Stimulated activated CD8-positive, alpha-beta memory T cell treated with anti-CD3 and anti-CD28 coated beads, Interleukin-12 subunit alpha, Interleukin-12 subunit beta, amount 100 ng/mL, for 24 hours (primary cell): Measurements from ENCODE around the gene SDHAF2.
"Not testable (repeated sequence)": the region's sequence is repeated elsewhere in the genome, so short reads cannot be mapped to it uniquely, and the experiment has no call there.

Source experiments
- DNase-seq: peaks from one replicate; pipeline ENCODE4 v3.0.0-alpha.2; 2020; ENCODE audit errors: extremely low read depth

The SDHAF2 gene

DNA sequence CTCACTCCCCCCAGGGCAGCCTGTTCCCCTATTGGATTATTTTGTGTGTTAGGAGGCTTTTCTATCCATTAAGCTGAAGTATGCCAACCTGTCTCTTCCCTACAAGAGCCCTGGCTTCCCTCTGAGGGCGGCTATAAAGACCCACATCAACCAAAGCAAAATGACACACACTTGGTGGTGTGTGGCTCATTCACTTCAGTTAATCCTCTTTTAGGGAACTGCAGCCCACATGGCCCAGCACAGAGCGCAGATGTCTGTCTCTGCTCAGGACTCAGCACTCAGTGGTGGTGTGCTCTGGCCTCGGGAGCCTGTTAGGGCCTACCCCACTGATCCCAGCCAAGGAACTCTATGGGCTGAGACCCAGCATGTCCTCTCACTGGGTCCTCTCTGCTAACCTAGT, 46.4 kb downstream of the SDHAF2 start:
- no peak for DNase-seq

DNA sequence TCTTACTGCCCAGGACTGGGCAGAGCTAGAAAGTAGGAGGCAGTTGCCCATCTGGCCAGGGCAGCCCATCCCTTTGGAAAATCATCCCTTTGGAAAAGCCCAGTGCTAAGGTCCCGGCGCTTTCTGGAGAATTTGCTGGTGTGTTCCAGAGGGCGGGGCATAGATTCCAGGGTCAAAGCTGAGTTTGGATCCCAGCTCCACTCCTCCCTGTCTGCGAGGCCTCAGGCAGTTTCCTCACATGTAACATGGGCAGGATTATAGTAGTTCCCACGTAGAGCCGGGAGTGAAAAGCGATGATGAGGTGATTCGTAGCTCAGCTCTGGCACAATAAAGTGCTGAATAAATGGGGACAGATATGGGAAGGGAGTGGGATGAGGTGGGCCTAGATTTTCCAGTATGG, 47.2 kb downstream of the SDHAF2 start:
- DNase-seq = no peak

DNA sequence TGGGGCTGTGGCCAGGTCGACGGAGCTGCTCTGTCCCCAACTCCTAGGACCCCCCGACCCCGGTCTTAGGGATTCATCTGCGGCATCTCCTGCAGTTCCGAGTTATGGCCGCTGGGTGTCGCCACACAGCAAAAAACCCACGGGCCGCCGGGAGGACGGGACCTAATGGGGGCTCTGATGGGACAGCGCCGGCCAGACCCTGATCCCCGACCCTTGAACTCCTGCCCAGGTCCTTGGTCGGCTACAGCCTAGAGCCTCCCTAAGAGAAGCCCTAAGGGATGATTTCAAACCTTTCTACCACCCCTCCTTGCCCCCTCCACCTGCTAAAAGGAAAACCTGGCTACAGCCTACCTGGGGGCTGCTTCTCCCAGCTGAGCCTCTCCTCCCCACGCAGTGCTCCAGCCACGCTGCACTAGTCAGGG, 47.8 kb downstream of the SDHAF2 start:
- no peak for DNase-seq

DNA sequence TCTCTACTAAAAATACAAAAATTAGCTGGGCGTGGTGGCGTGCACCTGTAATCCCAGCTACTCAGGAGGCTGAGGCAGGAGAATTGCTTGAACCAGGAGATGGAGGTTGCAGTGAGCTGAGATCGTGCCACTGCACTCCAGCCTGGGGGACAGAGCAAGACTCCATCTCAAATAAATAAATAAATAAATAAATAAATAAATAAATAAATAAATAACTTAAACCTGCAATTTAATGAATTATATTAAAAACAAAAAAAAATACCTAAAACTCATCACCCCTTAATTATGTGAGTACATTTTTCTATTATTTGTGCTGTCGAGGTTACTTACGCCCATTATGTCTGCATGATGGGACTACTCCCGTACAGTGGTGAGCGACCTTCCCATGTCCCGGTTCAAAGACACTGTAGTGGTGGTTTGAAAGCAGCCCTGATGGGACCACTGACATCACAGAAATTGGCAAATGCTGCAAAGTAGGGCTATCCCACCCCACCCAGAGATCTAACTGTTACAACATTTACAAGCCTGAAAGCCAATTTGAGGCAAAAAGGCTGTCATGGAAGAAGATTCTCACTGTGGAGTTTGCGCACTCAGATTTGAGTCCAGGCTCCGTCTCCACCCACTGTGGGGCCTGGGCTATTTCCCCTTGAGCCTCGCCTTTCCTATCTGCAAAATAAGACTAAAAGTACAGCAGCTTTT, 49.6 kb downstream of the SDHAF2 start:
- DNase-seq = not testable (repeated sequence)

DNA sequence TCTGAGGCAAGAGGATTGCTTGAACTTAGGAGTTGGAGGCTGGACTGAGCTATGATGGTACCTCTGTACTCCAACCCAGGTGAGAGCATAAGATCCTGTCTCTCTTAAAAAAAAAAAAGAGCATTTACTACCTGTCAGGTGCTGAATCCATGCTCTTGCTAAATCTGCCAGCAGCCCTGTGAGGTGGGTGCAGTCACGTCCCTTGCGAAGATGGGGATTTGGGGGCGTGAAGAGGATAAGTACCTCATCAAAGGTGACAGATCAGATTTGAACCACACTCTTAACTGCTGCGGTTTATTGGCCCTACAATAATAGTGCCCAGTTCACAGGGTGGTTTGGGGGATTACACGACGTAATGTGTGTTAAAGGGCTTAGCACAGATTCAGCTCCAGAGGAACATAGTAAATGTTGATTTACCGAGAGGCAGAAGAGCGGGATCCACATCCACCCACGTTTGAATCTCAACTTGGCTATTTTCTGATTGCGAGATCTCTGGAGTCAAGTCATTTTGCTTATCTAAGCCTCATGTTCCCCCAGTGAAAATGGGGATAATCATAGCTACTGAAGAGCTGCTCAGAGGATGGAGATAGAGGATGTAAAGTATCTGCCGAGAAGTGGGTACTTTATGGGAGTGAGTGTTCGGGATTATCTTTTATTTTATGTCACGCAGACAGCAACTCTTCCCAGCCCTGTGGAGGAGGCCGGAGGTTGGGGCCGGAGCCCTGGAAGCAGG, 50.5 kb downstream of the SDHAF2 start:
- no peak for DNase-seq

DNA sequence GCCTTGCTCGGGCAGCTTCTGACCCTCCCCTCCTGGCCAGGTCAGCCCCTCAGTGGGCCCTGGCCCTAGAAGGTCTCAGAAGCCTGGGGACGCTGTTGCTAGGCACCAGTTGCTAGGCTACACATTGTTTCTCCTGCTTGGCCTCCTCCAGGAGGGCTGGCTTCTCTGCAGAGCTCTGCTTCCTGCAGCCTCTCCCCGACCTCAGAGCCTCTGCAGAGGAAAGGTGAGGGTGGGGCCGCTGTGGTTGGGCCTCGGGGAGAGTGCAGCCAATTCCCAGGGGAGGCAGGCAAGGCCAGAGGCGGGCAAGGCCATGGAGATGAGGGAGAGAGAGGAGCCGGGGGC, 51.0 kb downstream of the SDHAF2 start:
- no peak for DNase-seq

DNA sequence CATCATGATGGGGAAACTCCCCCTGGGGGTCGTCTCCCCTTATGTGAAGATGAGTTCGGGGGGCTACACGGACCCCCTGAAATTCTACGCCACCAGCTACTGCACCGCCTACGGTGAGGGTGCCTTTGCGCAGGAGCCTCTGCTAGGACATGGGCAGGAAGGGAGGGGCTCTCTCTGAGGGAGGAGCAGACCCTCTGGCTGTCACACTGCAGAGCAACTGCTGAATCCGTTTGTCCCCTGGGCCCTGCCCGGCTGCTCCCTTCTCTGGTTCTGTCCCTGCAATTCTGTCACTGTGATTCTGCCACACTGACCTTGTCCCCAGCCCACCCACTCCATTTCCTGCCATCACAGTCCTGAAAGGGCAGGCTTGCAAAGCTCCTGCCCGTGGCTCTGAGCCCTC, 51.9 kb downstream of the SDHAF2 start:
- DNase-seq = no peak

DNA sequence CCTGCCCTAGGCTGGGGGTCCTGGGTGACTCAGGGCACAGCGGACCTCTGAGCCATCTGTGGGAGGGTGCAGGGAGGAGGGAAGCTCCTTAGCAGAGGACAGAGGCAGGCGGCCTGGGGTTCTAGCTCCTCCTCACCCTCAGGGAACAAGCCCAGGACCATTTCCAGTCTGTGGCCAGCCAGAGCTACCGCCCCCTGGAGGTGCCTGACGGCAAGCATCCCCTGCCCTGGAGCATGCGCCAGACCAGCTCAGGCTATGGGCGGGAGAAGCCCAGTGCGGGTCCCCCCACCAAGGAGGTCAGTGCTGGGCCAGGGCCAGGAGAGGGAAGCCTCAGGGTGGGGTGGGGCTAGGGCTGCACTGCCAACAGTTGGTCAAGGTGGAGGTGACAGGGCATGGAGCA, 52.6 kb downstream of the SDHAF2 start:
- DNase-seq = no peak

DNA sequence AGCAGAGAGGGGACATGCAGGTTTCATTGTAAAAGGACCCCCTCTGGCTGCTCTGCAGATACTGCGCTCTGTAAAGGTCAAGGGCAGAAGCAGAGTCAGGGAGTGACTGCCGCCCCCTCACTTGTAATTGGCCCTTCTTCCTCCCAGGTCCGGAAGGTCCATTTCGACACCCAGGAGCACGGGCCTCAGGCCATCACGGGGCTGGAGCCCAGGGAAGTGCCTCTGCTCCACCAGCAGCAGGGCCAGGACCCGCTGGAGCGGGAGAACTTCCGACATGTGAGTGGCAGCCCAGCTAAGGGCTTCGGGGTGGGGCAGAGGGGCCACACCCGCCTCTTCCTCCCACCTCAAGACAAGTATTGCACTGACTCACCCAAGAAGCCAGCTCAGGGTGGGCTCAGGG, 54.6 kb downstream of the SDHAF2 start:
- DNase-seq = no peak

DNA sequence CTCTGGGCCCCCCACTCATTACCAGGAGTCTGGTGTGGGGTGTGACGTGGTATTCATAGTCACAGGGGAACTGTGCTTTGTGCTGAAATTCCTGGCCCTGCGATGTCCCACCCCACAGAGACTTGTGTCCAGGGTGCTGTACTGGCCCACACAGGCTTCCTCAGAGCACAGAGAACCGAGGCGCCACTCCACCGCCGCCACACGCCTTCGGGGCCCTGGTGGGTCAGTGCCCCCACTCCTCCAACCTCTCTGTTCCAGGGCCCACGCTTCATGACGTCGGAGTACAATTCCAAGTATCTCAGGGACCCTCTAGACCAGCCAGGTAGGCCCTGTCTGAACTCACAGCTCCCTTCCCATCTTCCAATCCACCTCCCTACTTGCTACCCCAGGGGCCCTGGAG, 55.2 kb downstream of the SDHAF2 start:
- DNase-seq = no peak

DNA sequence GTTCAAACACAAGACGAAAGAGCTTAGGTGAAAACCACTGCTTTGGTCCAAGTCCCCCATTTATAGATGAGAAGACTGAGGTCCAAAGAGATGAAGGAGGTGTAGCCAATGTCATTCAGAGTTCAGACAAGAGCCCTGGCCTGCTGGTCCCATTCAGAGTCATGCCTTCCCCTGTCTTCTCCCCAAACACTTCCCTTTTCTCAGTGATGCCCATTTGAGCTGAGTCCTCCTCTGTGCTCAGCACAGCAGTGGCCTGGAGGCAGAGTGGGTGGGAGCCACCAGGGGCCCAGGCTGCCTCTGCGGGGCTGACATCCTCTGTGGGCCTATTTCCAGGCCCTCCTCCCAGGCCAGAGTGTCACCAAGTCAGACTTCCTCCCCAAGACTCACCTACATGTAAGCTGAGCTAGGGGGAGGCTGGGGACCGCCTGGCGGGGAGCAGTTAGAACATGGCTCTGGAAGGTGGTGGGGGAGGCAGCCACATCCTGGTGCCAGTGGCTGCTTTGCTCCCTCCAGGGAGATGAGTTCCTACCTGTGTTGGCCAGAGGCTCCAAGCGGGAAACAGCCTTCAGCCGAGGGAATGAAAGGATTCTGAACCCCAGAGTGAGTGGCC, 56.2 kb downstream of the SDHAF2 start:
- no peak for DNase-seq

DNA sequence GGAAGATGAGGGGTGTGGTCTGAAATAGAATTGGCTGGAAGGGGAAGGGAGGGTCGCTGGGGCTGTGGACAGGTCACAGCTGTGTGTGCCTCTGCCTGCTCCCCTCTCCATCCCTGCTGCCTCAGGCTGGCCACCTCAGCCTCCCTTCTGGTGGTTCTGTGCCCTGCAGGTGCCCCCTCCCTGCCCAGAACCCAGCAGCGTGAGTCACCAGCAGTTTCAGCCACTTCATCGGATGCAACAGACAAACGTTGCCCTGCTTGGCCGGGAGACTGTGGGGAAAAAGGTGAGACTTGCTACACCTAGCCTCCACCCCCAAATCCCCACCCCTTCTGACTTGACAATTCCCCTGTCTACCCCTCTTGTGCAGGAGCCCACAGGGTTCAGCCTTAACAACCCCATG, 56.9 kb downstream of the SDHAF2 start:
- no peak for DNase-seq

DNA sequence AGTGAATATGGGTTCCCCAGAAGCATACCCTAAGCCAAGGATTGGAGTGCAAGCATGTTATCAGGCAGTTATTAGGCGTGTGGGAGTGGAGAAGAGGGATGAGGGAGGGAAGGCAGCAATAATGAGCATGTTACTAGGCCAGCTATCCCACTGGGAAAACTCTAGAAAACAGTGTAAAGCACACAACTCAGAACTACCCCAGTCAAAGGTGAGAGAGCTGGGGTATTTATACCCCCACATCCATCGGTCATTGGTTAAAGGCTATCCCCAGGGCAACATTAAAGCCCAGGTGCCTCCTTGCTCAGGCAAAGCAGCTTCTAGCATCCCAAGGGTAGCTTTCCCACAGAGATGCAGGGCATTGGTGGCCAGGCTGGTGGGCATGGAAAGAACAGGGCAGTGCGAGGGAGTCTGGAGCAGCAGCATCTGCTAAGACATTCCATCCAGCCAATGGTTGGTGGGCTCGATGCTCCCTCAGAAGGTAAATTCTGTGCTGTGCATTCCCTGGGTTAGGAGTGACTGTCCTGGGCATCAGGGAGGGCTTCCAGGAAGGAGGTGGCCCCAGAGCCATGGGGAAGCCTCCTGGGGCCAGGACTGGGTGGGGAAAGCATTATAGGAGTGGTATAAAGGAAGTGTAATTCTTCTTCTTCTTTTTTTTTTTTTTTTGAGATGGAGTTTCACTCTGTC, 57.6 kb downstream of the SDHAF2 start:
- no peak for DNase-seq

DNA sequence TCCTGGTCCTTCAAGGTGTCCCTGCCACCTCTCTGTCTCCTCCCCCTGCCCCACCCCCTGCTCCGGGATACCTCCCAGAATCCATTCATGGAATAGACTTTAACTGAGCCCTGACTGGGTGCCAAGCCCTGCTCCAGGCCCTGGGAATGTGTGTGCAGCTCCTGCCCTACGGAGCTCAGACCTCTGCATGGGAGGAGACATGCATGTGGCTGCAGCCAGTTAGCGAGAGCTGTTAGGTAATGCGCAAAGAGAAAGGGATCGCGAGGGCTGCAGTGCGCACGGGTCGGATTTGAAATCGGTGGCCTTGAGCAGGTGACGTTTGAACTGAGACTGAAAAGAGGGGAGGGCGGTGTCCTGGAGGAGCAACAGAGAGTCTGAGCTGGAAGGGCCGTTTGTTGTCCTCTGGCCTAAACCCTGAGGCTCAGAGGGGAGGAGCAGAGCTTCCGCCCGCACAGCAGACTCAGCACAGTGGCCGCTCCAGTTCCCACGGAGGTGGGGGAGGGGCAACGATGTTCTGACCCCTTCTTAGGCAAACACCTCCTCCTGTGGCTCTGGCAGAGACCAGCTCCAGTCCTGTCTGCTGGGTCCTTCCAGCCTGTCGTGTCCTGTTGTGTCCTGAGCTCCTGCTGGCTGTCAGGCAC, 58.8 kb downstream of the SDHAF2 start:
- DNase-seq = no peak

DNA sequence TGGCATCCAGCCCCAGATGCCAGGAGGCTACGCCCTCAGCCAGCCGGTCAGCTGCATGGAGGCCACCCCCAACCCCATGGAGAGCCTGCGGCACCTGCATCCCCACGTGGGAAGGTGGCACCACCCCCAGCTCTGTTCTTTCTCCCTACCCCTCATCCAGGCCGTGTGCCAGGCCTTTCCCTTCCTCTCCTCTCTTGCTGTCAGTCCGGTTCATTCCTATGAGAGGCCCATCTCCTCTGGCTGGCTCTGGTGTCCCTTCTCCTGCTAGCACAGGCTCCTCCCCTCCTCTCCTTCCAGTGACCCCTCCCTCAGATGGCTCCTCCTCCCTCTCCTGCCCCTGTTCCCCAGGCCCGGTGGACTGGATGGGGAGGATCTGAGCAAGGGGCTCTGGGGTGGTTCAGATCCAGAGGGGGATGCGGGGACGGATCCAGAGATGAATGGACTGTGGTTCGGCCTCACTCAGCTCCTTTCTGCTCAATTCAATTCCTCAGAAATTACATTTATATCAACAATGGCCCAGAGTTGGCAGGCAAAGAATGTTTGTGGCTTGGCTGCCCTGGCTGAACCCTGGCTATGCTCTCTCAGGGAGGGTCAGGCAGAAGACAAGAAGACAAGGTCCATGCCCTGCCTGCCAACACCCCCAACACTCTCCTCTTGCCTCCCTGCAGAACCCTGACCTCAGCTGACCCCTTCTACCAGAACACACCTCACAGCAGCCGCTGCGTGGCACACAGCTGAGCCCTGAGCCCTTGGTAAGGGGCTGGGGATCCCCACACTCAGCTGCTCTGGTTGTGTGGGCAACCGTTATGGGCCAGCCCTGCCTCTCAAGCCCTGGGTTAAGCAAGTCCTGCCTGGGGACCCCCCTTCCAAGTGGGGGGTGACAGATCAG, 60.2 kb downstream of the SDHAF2 start:
- DNase-seq = no peak

DNA sequence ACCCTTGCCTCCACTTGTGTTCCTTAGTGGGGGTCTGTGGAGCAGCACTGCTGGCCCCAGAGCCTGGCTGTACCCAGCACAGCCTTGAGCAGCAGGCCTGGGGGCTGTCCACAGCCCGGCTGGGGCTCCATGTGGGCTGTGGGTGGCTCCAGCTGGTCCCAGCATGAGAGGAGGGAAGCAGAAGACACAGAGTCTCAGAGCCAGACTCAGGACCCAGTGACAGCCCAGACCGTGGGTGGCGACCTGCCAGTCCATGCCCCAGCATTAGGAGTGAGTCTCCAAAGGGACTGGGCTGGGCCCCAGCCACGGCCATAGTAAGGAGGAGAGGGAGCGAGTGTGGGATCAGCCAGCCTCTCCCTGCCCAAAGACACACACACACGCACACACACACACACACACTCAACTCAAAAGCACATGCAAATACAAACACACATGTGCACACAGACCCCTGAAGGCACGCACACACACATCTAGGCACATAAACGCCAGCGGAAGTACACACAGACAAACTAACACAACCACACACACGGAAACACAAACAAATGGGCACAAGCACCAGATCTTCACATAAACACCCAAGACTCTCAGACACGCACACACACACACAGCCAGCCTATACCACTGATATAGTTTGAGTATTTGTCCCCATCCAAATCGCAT, 61.9 kb downstream of the SDHAF2 start:
- no peak for DNase-seq

DNA sequence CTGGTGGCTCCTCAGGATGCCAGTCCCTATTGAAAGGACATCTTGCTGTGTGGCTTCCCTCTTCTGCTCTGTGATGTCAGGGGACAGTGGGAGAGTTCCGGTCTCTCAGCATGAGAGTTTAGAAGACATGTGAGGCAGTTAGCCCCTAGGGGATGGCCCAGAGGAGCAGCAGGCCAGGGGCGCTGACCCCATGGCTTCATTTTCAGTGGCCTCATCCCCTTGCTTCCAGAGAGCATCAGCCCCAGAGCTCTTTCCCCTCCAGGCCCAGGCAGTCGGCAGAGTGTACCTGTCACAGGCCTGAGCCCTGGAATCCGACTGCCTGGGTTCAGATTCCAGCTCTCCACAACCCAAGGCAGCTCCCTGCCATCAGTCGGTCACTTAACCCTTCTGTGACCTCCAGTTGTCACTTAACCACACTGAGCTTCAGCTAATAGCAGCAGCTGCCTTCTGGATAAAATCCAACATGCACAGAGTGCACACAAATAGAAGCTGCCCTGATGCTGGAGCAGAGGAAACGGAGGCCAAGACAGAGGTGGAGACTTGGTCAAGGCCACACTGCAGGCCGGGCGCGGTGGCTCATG, 64.5 kb downstream of the SDHAF2 start:
- no peak for DNase-seq

DNA sequence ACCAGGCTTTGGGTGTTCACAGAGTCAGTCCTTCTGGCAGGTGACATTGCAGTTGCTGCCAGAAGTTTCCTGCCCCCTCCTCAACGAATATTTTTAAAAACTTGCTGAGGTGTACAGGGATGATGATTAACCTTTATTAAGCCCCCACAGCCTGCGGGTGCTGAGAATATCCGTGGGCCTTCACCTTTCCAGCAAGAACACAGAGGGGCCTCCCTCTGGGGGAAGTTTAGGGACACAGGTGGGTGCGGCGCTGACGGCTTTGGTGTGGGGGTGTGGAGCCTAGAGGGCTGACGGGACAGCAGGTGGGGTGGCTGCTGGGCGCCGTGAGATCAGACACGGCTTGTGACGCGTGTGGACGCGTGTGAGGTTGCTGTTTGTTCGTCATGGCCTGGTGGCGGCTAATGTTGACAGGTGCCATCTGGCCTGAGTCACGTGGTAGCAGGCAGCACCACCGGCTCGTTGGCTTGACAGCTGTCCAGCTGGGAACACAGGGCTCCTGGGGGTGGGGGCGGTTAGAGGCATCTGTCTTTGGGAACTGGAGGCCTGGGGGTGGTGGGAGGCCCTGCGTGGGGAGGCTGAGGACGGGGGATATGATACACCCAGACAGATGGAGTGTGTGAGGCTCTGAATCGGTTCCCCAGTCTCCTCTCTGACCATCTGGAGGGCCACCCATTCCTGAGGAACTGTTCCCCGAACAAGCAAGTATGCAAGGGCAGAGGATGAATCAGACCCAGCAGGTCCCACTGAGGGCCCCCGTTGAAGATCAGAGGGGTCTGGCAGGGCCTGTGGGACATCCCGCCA, 66.1 kb downstream of the SDHAF2 start:
- no peak for DNase-seq
